AG08396 (cell line): ENCODE results near the gene SRSF3.
"Not testable (repeated sequence)": the region's sequence is repeated elsewhere in the genome, so short reads cannot be mapped to it uniquely, and the experiment has no call there.

ENCODE experiments used
- DNase-seq: peaks from one replicate; pipeline ENCODE4 v3.0.0; 2012; ENCODE audit warnings: low spot score, mixed read lengths

Gene SRSF3

GRCh38 chr6:36576578-36576977, 17.6 kb upstream of the SRSF3 start:
- DNase-seq, result no peak

GRCh38 chr6:36577301-36577700, 16.9 kb upstream of the SRSF3 start:
- peak; percentile 77 for DNase-seq

GRCh38 chr6:36578030-36578429, 16.1 kb upstream of the SRSF3 start:
- no peak for DNase-seq

- no peak for DNase-seq
Observed at GRCh38 chr6:36578431-36578830, 15.7 kb upstream of the SRSF3 start.

- DNase-seq, result no peak
Observed at GRCh38 chr6:36580184-36580526, 14.0 kb upstream of the SRSF3 start.

GRCh38 chr6:36581716-36582115, 12.4 kb upstream of the SRSF3 start:
- DNase-seq, result no peak

GRCh38 chr6:36586606-36587005, 7.6 kb upstream of the SRSF3 start:
- DNase-seq, result no peak

- not testable (repeated sequence) for DNase-seq
Observed at GRCh38 chr6:36589025-36589400, 5.1 kb upstream of the SRSF3 start.

- peak; percentile 80 for DNase-seq
Observed at GRCh38 chr6:36590237-36590636, 3.9 kb upstream of the SRSF3 start.

GRCh38 chr6:36592221-36592655, 1.9 kb upstream of the SRSF3 start:
- DNase-seq, result no peak

GRCh38 chr6:36593569-36594028, 563 bp upstream of the SRSF3 start:
- peak; percentile 24 for DNase-seq

- DNase-seq, result peak; percentile 26
Observed at GRCh38 chr6:36594816-36595643, 868 bp downstream of the SRSF3 start.

- peak; percentile 34 for DNase-seq
Observed at GRCh38 chr6:36596356-36596755, 2.2 kb downstream of the SRSF3 start.

GRCh38 chr6:36597775-36598174, 3.6 kb downstream of the SRSF3 start:
- DNase-seq, result no peak

- no peak for DNase-seq
Observed at GRCh38 chr6:36598326-36598725, 4.2 kb downstream of the SRSF3 start.

- no peak for DNase-seq
Observed at GRCh38 chr6:36598739-36599318, 4.7 kb downstream of the SRSF3 start.

GRCh38 chr6:36599791-36600209, 5.6 kb downstream of the SRSF3 start:
- peak; percentile 35 for DNase-seq

GRCh38 chr6:36600564-36601146, 6.5 kb downstream of the SRSF3 start:
- no peak for DNase-seq

- not testable (repeated sequence) for DNase-seq
Observed at GRCh38 chr6:36601818-36602217, 7.7 kb downstream of the SRSF3 start.

GRCh38 chr6:36603222-36604089, 9.3 kb downstream of the SRSF3 start:
- no peak for DNase-seq

- DNase-seq, result no peak
Observed at GRCh38 chr6:36604090-36605060, 10.2 kb downstream of the SRSF3 start.
